AG10803 (cell line): ENCODE results near the gene TFF1.

Source experiments
- DNase-seq: peaks from one replicate; pipeline ENCODE4 v3.0.0; 2010; ENCODE audit warnings: low read depth
- H3K4me3 ChIP-seq: 2 replicates; pipeline ENCODE4 v1.5.1; 2011; ENCODE audit warnings: mild to moderate bottlenecking, low read length, control low read depth
- CTCF ChIP-seq: conservative IDR thresholded peaks from 2 replicates; pipeline ENCODE4 v1.5.1; 2011; ENCODE audit warnings: mild to moderate bottlenecking, low read length, control low read depth, inconsistent platforms

Gene TFF1

GRCh38 chr21:42392731-42393442 lies 26.6 kb upstream of the TFF1 start:
- H3K4me3 ChIP-seq = no peak overlapping the region
- no peak for DNase-seq
- no peak for TF ChIP-seq CTCF

GRCh38 chr21:42391297-42391696 lies 25.0 kb upstream of the TFF1 start:
- no peak for DNase-seq
- no peak for TF ChIP-seq CTCF
- H3K4me3 ChIP-seq = no peak overlapping the region

DNA sequence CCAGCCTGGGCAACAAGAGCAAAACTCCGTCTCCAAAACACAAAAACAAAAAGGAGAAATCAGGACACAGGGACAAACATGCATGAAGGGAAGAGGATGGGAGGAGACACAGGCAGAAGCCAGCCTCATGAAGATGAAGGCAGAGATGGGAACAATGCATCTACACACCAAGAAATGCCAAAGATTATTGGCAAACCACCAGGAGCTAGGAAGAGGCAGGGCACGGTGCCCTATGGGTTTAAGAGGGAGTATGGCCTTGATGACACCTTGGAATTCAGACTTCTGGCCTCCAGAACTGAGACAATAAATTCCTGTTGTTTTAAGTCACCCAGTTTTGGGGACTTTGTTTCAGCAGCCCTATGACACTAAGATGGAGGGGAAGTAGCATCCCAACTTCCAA lies 24.4 kb upstream of the TFF1 start:
- no peak for TF ChIP-seq CTCF
- DNase-seq = no peak
- H3K4me3 ChIP-seq = no peak overlapping the region

DNA sequence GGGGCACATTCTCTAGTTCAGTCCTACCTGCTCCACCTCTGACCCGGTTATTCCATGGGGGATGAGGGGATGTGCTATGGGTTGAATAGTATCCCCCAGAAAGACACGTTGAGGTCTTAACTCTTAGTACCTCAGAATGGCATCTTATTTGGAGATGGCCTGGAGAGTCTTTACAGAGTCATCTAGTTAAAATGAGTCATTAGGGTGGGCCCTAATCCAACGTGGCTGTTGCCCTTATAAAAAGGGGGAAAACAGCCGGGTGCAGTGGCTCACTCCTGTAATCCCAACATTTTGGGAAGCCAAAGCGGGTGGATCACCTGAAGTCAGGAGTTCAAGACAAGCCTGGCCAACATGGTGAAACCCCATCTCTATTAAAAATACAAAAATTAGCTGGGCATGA lies 23.9 kb upstream of the TFF1 start:
- no peak overlapping the region for H3K4me3 ChIP-seq
- no peak for DNase-seq

GRCh38 chr21:42389449-42389835 lies 23.1 kb upstream of the TFF1 start:
- no peak overlapping the region for H3K4me3 ChIP-seq
- DNase-seq = no peak

More for the DNA sequence above, 23.9 kb upstream of the TFF1 start:
- no peak for TF ChIP-seq CTCF

GRCh38 chr21:42388740-42389448 lies 22.6 kb upstream of the TFF1 start:
- no peak overlapping the region for H3K4me3 ChIP-seq
- no peak for TF ChIP-seq CTCF
- DNase-seq = no peak

More at GRCh38 chr21:42389449-42389835, 23.1 kb upstream of the TFF1 start:
- TF ChIP-seq CTCF = no peak

- DNase-seq = no peak
- TF ChIP-seq CTCF = no peak
- H3K4me3 ChIP-seq = no peak overlapping the region
Measured at GRCh38 chr21:42387843-42388340, 21.6 kb upstream of the TFF1 start.
